Activated B cell treated with CpG ODN at 0.5 μM for 24 hours (primary cell): ENCODE results near the gene NUDT1. TPM values are rescaled to one million over a fixed set of nuclear protein-coding genes. Genes with fewer than 3 reads are reported as not detected.

ENCODE experiments used
- ATAC-seq: fragments of 200-7000 bp; cut with Tn5 transposase; one replicate; pipeline ENCODE4 v1.10.0; 2021; ENCODE audit warnings: low read depth, mild to moderate bottlenecking, moderate library complexity
- CTCF ChIA-PET: fragments of 350-600 bp; sonication (Branson Sonifier 250); formaldehyde crosslinking; loops from one replicate; lab custom pipeline; 2021; ENCODE audit warnings: antibody characterized with exemption; lab: Charles Lee
- POLR2A ChIA-PET: fragments of 350-600 bp; sonication (Branson Sonifier 250); formaldehyde crosslinking; loops from one replicate; lab custom pipeline; 2021; ENCODE audit warnings: antibody characterized with exemption; lab: Charles Lee
- DNase-seq: peaks from one replicate; pipeline ENCODE4 v3.0.0; 2022
- H3K27ac Mint-ChIP-seq: one replicate; pipeline ENCODE4 v1.8.0; 2020; ENCODE audit warnings: mixed read lengths
- H3K27me3 Mint-ChIP-seq: one replicate; pipeline ENCODE4 v1.8.0; 2021; ENCODE audit warnings: mixed read lengths
- H3K36me3 Mint-ChIP-seq: one replicate; pipeline ENCODE4 v1.8.0; 2021; ENCODE audit warnings: low read depth, mixed read lengths
- H3K4me1 Mint-ChIP-seq: one replicate; pipeline ENCODE4 v1.8.0; 2021; ENCODE audit warnings: mixed read lengths
- H3K4me3 Mint-ChIP-seq: one replicate; pipeline ENCODE4 v1.8.0; 2020; ENCODE audit warnings: mild to moderate bottlenecking, mixed read lengths
- H3K9me3 Mint-ChIP-seq: one replicate; pipeline ENCODE4 v1.8.0; 2020; ENCODE audit warnings: mixed read lengths
- intact Hi-C: fragments of 100-400 bp; cut with micrococcal nuclease; formaldehyde crosslinking; loops from one replicate; pipeline ENCODE4 v1.15.1; 2024
- total RNA-seq: library from RNA; stranded (reverse); gene quantifications from 2 replicates; pipeline ENCODE4 v1.2.3, GENCODE V29; 2022
- TF ChIP-seq, protein P1 (sequence below): fragments of 200-600 bp; IDR thresholded peaks from one replicate; pipeline ENCODE4 v1.8.0; 2022; ENCODE audit warnings: antibody characterized with exemption, mild to moderate bottlenecking

The NUDT1 gene
- total RNA-seq, 1 donor from 2014 or later: 38.0 TPM

DNA sequence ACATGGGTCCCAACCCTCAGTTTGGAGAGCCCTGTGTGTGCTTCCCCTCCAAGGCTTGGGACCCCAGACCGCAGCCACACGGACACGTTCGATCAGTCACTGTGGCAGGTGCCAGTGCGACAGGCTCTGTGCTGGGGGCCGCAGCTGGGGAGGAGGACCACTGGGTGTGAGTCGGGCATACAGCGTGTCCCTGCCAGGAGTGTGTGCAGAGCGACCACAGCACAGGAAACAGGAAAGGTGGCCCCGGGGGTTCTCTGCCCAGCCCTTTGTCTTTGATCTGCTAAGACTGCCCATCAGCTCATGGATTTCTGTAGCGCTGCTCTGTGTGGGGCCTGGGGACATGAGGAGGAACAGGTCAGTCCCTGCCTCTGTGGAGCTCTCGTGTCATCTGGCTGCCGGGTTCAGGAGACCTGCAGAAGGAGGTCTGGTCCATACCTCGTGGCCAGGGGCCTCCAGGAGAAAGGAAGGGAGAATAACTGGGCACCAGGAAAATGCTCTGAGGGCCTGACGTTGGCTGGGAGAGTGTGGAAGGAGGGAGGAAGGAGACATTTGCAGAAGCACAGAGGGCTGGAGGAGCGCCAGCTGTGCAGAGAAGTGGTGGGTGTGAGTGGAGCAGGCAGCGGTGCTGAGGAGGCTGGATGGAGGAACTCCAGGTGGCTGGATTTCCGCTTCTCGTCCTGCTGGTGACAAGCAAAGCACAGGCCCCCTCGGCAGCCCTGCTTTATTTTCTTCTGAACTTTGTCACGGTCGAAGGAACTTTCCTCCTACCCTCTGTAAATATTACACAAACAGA is 4.1 kb downstream of the NUDT1 start:
- no peaks in the 10 kb centered on the region for H3K27me3 Mint-ChIP-seq
- DNase-seq (no peak), ATAC-seq (no peak)
- peaks cover 18% of the 10 kb centered on the region for H3K36me3 Mint-ChIP-seq
- intact Hi-C loops: no loop called here
- ChIA-PET POLR2A (interaction anchor here (0.6 to 1.9 kb wide), 6 partner anchors 9 to 520 kb away, joined by 3 to 10 read pairs (median 4); partner anchors contain the start of gene MAD1L1), CTCF (interaction anchor here (0.8 kb wide), 1 partner anchor 102 kb away, joined by 5 read pairs; no protein-coding TSS in a partner anchor)
- peak overlapping the region; percentile 67 for H3K27ac Mint-ChIP-seq
- H3K4me3 Mint-ChIP-seq: no peak overlapping the region
- H3K9me3 Mint-ChIP-seq: no peaks in the 10 kb centered on the region
- H3K4me1 Mint-ChIP-seq: peaks cover 64% of the 10 kb centered on the region
- TF ChIP-seq, protein P1, sequence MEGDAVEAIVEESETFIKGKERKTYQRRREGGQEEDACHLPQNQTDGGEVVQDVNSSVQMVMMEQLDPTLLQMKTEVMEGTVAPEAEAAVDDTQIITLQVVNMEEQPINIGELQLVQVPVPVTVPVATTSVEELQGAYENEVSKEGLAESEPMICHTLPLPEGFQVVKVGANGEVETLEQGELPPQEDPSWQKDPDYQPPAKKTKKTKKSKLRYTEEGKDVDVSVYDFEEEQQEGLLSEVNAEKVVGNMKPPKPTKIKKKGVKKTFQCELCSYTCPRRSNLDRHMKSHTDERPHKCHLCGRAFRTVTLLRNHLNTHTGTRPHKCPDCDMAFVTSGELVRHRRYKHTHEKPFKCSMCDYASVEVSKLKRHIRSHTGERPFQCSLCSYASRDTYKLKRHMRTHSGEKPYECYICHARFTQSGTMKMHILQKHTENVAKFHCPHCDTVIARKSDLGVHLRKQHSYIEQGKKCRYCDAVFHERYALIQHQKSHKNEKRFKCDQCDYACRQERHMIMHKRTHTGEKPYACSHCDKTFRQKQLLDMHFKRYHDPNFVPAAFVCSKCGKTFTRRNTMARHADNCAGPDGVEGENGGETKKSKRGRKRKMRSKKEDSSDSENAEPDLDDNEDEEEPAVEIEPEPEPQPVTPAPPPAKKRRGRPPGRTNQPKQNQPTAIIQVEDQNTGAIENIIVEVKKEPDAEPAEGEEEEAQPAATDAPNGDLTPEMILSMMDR: no peak

DNA sequence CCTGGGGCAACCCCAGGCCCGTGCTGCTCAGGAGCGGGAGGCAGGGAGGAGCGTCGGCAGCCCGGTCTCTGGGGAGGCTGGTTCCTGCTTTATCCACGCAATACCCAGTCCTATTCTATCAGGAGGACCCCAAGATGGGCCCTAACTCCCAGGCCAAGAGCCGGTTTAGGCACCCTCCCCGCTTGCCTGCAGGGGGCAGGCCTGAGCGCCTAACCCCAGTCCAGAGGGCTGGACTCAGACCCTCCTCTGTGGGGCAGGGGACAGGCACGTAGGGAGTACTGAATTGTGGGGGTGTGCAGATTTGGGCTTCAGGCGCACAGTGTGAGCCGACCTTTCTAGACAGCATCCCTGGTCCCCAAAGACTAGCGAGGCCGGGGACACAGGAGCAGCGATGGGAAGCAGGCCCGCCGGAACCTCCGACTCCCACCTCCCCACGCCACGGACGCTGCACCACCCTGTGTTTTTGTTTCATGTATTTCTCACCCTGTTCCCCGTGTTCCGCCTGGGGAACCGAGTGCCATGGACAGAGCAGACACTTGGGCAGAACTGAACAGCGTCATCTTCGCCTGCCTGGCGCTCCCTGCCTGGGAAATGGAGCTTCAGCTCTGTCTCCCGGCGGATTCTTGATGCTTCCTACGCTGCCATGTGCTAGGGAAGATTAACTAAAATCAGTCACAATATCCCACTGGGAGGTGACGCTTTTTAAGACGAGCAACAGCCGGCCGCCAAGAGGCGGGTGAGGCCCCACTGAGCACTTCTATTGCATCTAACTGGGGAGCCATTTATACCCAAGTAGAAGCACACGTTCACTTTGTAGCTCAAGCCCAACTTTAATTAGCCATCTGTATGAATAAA is 5.3 kb downstream of the NUDT1 start:
- CTCF ChIA-PET: interaction anchor here (1.7 to 2.9 kb wide), 3 partner anchors 10 to 101 kb away, joined by 4 to 16 read pairs (median 8); no protein-coding TSS in a partner anchor
- peaks cover 60% of the 10 kb centered on the region for H3K4me1 Mint-ChIP-seq
- POLR2A ChIA-PET: interaction anchor here (1.3 to 1.9 kb wide), 3 partner anchors 10 to 100 kb away, joined by 3 to 10 read pairs (median 5); no protein-coding TSS in a partner anchor
- peak; percentile 58 for DNase-seq
- no peaks in the 10 kb centered on the region for H3K27me3 Mint-ChIP-seq
- H3K9me3 Mint-ChIP-seq: no peaks in the 10 kb centered on the region
- ATAC-seq: peak; percentile 42
- H3K27ac Mint-ChIP-seq: no peak overlapping the region
- intact Hi-C loops: loop anchor here (1.0 kb wide), 1 partner anchor 101 kb away; no protein-coding TSS in a partner anchor
- TF ChIP-seq, protein P1: peak; percentile 43
- peaks cover 22% of the 10 kb centered on the region for H3K36me3 Mint-ChIP-seq
- H3K4me3 Mint-ChIP-seq: no peak overlapping the region

GRCh38 chr7:2248984-2249694 is 7.1 kb downstream of the NUDT1 start:
- H3K9me3 Mint-ChIP-seq: no peaks in the 10 kb centered on the region
- ChIA-PET CTCF (interaction anchor here (1.5 to 2.9 kb wide), 5 partner anchors 8 to 99 kb away, joined by 3 to 16 read pairs (median 6); no protein-coding TSS in a partner anchor), POLR2A (interaction anchor here (0.6 to 1.9 kb wide), 13 partner anchors 11 to 105 kb away, joined by 3 to 14 read pairs (median 4); partner anchors contain the start of gene EIF3B)
- H3K27me3 Mint-ChIP-seq: no peaks in the 10 kb centered on the region
- peaks cover 28% of the 10 kb centered on the region for H3K36me3 Mint-ChIP-seq
- ATAC-seq (peak; percentile 25), DNase-seq (no peak)
- H3K4me3 Mint-ChIP-seq: peak overlapping the region; percentile 7
- intact Hi-C loops: loop anchor here (1.0 kb wide), 1 partner anchor 10 kb away; no protein-coding TSS in a partner anchor
- peak overlapping the region; percentile 76 for H3K27ac Mint-ChIP-seq
- peaks cover 53% of the 10 kb centered on the region for H3K4me1 Mint-ChIP-seq
- TF ChIP-seq, protein P1: no peak

DNA sequence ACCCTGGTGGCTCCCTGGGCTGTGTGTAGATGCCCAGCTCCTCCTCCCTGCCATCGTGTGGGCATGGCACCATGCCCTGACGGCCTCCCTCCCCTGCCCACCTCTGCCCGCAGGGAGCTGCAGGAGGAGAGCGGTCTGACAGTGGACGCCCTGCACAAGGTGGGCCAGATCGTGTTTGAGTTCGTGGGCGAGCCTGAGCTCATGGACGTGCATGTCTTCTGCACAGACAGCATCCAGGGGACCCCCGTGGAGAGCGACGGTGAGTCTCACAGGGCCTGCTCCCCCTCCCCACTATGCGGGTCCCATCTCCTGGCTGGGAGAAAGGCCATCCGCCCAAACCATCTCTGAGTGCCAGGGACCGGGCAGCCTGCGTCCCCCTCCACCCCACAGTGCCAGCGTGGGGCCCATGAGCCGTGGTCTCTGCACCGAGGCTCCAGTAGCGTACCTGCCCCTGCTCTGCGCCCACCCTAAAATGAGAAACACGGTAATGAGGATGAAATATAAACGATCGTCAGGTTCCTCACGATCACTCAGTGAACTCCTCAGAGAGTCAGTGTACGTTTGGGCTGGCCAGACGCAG is 7.8 kb downstream of the NUDT1 start:
- Mint-ChIP-seq H3K36me3 (peaks cover 35% of the 10 kb centered on the region), H3K27me3 (no peaks in the 10 kb centered on the region), H3K4me1 (peaks cover 48% of the 10 kb centered on the region), H3K4me3 (no peak overlapping the region), H3K27ac (peak overlapping the region; percentile 30), H3K9me3 (no peaks in the 10 kb centered on the region)
- ATAC-seq (no peak), DNase-seq (no peak)
- ChIA-PET CTCF (interaction anchor here (1.5 to 2.9 kb wide), 3 partner anchors 9 to 98 kb away, joined by 3 to 16 read pairs (median 6); no protein-coding TSS in a partner anchor), POLR2A (interaction anchor here (0.6 to 1.9 kb wide), 7 partner anchors 12 to 98 kb away, joined by 3 to 9 read pairs (median 3); no protein-coding TSS in a partner anchor)
- intact Hi-C loops: loop anchor here (1.0 kb wide), 1 partner anchor 9 kb away; no protein-coding TSS in a partner anchor
- TF ChIP-seq, protein P1: no peak
